Activated T-helper 9 cell treated with anti-CD3 and anti-CD28 coated beads, Interleukin-2, amount 50 U/mL, for 16 hours (primary cell): Measurements from ENCODE around the gene FEM1B.
A peak's percentile ranks its signal among the peaks of the same experiment; 100 is the strongest.
"Not testable (repeated sequence)": the region's sequence is repeated elsewhere in the genome, so short reads cannot be mapped to it uniquely, and the experiment has no call there.

Experiments
- DNase-seq: peaks from one replicate; pipeline ENCODE4 v3.0.0-alpha.2; 2020; ENCODE audit warnings: low read depth

FEM1B gene

GRCh38 chr15:68277603-68278344 lies at the start of gene FEM1B:
Gene FEM1B, plus strand, starts transcription at chr15:68277745. Its CDS starts 673 bp downstream, at chr15:68278418.
- peak; percentile 81 for DNase-seq

GRCh38 chr15:68228143-68228970 lies 49.2 kb upstream of the FEM1B start:
- DNase-seq = no peak

- DNase-seq = no peak
Measured at GRCh38 chr15:68228971-68229385, 48.6 kb upstream of the FEM1B start.

- DNase-seq = peak; percentile 80
Measured at GRCh38 chr15:68229386-68230156, 48.0 kb upstream of the FEM1B start, which contains the start of gene CLN6. Gene CLN6, minus strand, starts transcription at chr15:68229728. Its CDS starts 144 bp downstream, at chr15:68229584.

- DNase-seq = no peak
Measured at GRCh38 chr15:68230157-68231100, 47.1 kb upstream of the FEM1B start.

- DNase-seq = no peak
Measured at GRCh38 chr15:68231102-68231818, 46.3 kb upstream of the FEM1B start.

- DNase-seq = no peak
Measured at GRCh38 chr15:68232449-68232848, 45.1 kb upstream of the FEM1B start.

GRCh38 chr15:68232937-68233336 lies 44.6 kb upstream of the FEM1B start:
- no peak for DNase-seq

GRCh38 chr15:68234060-68234459 lies 43.5 kb upstream of the FEM1B start:
- DNase-seq = no peak

- DNase-seq = not testable (repeated sequence)
Measured at GRCh38 chr15:68234520-68234919, 43.0 kb upstream of the FEM1B start.

GRCh38 chr15:68235022-68235421 lies 42.5 kb upstream of the FEM1B start:
- DNase-seq = no peak

GRCh38 chr15:68239025-68239424 lies 38.5 kb upstream of the FEM1B start:
- no peak for DNase-seq

- DNase-seq = no peak
Measured at GRCh38 chr15:68241088-68241935, 36.2 kb upstream of the FEM1B start.

- no peak for DNase-seq
Measured at GRCh38 chr15:68244235-68244634, 33.3 kb upstream of the FEM1B start.

GRCh38 chr15:68249058-68249713 lies 28.4 kb upstream of the FEM1B start:
- DNase-seq = no peak

- no peak for DNase-seq
Measured at GRCh38 chr15:68252925-68253534, 24.5 kb upstream of the FEM1B start.

- DNase-seq = peak; percentile 62
Measured at GRCh38 chr15:68256675-68257450, 20.7 kb upstream of the FEM1B start.

GRCh38 chr15:68258692-68259091 lies 18.9 kb upstream of the FEM1B start:
- DNase-seq = no peak
